K562 (cell line): ENCODE results near the gene MINDY4. TPM values are rescaled to one million over a fixed set of nuclear protein-coding genes. Genes with fewer than 3 reads are reported as not detected.

Experiments used
- ARID3A ChIP-seq: IDR thresholded peaks from 2 replicates; pipeline ENCODE4 v1.6.1; 2012; ENCODE audit warnings: low read depth, low read length, improper control_type of control experiment, borderline replicate concordance
- BRD9 ChIP-seq: fragments of 450-650 bp; IDR thresholded peaks from 2 replicates; pipeline ENCODE4 v1.6.1; 2018; ENCODE audit warnings: low read depth; ENCODE audit not compliant: partially characterized antibody
- CTBP1 ChIP-seq: fragments of 450-650 bp; IDR thresholded peaks from 2 replicates; pipeline ENCODE4 v1.6.1; 2016; ENCODE audit warnings: borderline replicate concordance
- E2F6 ChIP-seq, 2 experiments: IDR thresholded peaks; 2 replicates each; pipeline ENCODE4 v1.6.1; 2011; ENCODE audit warnings: borderline replicate concordance in 1 of 2, control low read depth in 1 of 2, low read depth in 1 of 2, low read length in 1 of 2, mild to moderate bottlenecking in 1 of 2, mixed read lengths in 1 of 2, moderate library complexity in 1 of 2; ENCODE audit not compliant: insufficient read depth in 1 of 2, insufficient read length in 1 of 2, poor library complexity in 1 of 2, severe bottlenecking in 1 of 2; ENCODE audit errors: extremely low read depth in 1 of 2
- FOXJ2 ChIP-seq: fragments of 200-800 bp; sonication (Bioruptor generic); IDR thresholded peaks from 2 replicates; pipeline ENCODE4 v1.6.1; 2016; ENCODE audit warnings: missing genetic modification characterization, missing compliant biosample characterization
- FOXM1 ChIP-seq, 2 experiments: fragments of 450-650 bp in 1 of 2; sonication (generic) in 1 of 2; formaldehyde crosslinking in 1 of 2; IDR thresholded peaks; 2 replicates each; pipeline versions ENCODE4 v1.6.1 to v1.9.0; 2017 to 2022; ENCODE audit warnings: low read depth in 2 of 2, mild to moderate bottlenecking in 2 of 2, missing genetic modification reagents in 1 of 2, moderate library complexity in 1 of 2
- HDGF ChIP-seq: fragments of 450-650 bp; IDR thresholded peaks from 2 replicates; pipeline ENCODE4 v1.6.1; 2016
- IFI16 ChIP-seq: fragments of 250-450 bp; sonication (Bioruptor Pico); IDR thresholded peaks from 2 replicates; pipeline ENCODE4 v2.1.2; 2022; ENCODE audit warnings: mild to moderate bottlenecking, inconsistent platforms
- JUNB ChIP-seq: fragments of 450-650 bp; formaldehyde crosslinking; conservative IDR thresholded peaks from 2 replicates; pipeline ENCODE4 v1.4.0; 2020; ENCODE audit warnings: mild to moderate bottlenecking
- KDM1A ChIP-seq, 2 experiments: fragments of 450-650 bp; IDR thresholded peaks; 2 replicates each; pipeline ENCODE4 v1.6.1; 2016; ENCODE audit warnings: mild to moderate bottlenecking in 2 of 2
- LCOR ChIP-seq: sonication (generic); formaldehyde crosslinking; IDR thresholded peaks from 2 replicates; pipeline ENCODE4 v1.8.0; 2022; ENCODE audit warnings: mild to moderate bottlenecking, missing genetic modification reagents
- MEF2D ChIP-seq: conservative IDR thresholded peaks from 2 replicates; pipeline ENCODE4 v1.6.1; 2016; ENCODE audit warnings: low read depth, missing genetic modification characterization, missing compliant biosample characterization
- MIER1 ChIP-seq: fragments of 450-650 bp; IDR thresholded peaks from 2 replicates; pipeline ENCODE4 v1.6.1; 2016; ENCODE audit warnings: antibody characterized with exemption, mild to moderate bottlenecking, low read depth
- MTA1 ChIP-seq: fragments of 450-650 bp; IDR thresholded peaks from 2 replicates; pipeline ENCODE4 v1.6.1; 2017; ENCODE audit warnings: borderline replicate concordance
- NCOA1 ChIP-seq: fragments of 450-650 bp; IDR thresholded peaks from 2 replicates; pipeline ENCODE4 v1.6.1; 2016; ENCODE audit warnings: low read depth
- NCOA4 ChIP-seq: fragments of 450-650 bp; IDR thresholded peaks from 2 replicates; pipeline ENCODE4 v1.6.1; 2018; ENCODE audit warnings: mild to moderate bottlenecking; ENCODE audit not compliant: partially characterized antibody
- NFRKB ChIP-seq: fragments of 450-650 bp; IDR thresholded peaks from 2 replicates; pipeline ENCODE4 v1.6.1; 2016; ENCODE audit warnings: low read depth
- POLR2H ChIP-seq: IDR thresholded peaks from 2 replicates; pipeline ENCODE4 v1.6.1; 2016; ENCODE audit warnings: missing genetic modification characterization, low read depth, mild to moderate bottlenecking, control low read depth, missing compliant biosample characterization, moderate library complexity
- RBM22 ChIP-seq: fragments of 200-400 bp; formaldehyde crosslinking; IDR thresholded peaks from 2 replicates; pipeline ENCODE4 v1.6.1; 2018; ENCODE audit warnings: low read length, low read depth; ENCODE audit not compliant: poor library complexity, severe bottlenecking
- XRCC3 ChIP-seq: fragments of 450-650 bp; IDR thresholded peaks from 2 replicates; pipeline ENCODE4 v1.6.1; 2017; ENCODE audit warnings: mild to moderate bottlenecking, moderate library complexity
- ZNF121 ChIP-seq: sonication (generic); formaldehyde crosslinking; conservative IDR thresholded peaks from 2 replicates; pipeline ENCODE4 v1.8.0; 2022; ENCODE audit warnings: missing genetic modification reagents
- ZNF239 ChIP-seq: fragments of 250-450 bp; sonication (Bioruptor Pico); IDR thresholded peaks from 2 replicates; pipeline ENCODE4 v1.4.0; 2020; ENCODE audit warnings: mild to moderate bottlenecking
- ZNF354B ChIP-seq: fragments of 250-450 bp; sonication (Bioruptor Pico); IDR thresholded peaks from 2 replicates; pipeline ENCODE4 v1.4.0; 2020
- ZNF384 ChIP-seq: IDR thresholded peaks from 2 replicates; pipeline ENCODE4 v1.6.1; 2012; ENCODE audit warnings: low read depth, low read length, improper control_type of control experiment
- ZNF584 ChIP-seq: fragments of 200-800 bp; sonication (Bioruptor generic); IDR thresholded peaks from 2 replicates; pipeline ENCODE4 v1.6.1; 2016; ENCODE audit warnings: low read depth, mild to moderate bottlenecking, missing genetic modification characterization, missing compliant biosample characterization
- ZNF644 ChIP-seq: fragments of 200-800 bp; sonication (Bioruptor generic); IDR thresholded peaks from 2 replicates; pipeline ENCODE4 v1.6.1; 2016; ENCODE audit warnings: low read depth, missing genetic modification characterization, missing compliant biosample characterization
- polyA plus RNA-seq, 8 experiments: library from polyadenylated mRNA; depleted of rRNA in 4 of 8; stranded (reverse) in 5 of 8; unstranded in 3 of 8; fragments of >200 nt; fragmentation: Nextera tagmentation in 2 of 8; fragmentation: Illumina TruSeq in 1 of 8; extraction: Ambion mirVana in 2 of 8; extraction: Trizol in 1 of 8; gene quantifications; 2 replicates each; pipeline versions ENCODE4 v1.2.1 to v1.2.3, GENCODE V29; 2011 to 2014; ENCODE audit warnings: inconsistent platforms in 1 of 8, missing spikeins in 1 of 8
- total RNA-seq, 7 experiments: library from RNA; depleted of rRNA in 6 of 7; stranded (reverse); fragments of >200 nt in 6 of 7; fragmentation: Illumina TruSeq in 2 of 7; extraction: Trizol in 2 of 7; gene quantifications; 2 replicates each; pipeline versions ENCODE4 v1.2.1 to v1.2.3, GENCODE V29; 2011 to 2021; ENCODE audit warnings: low replicate concordance in 1 of 7

MINDY4 gene
- total and polyA plus RNA-seq, 9 of the 15 experiments (the other 6 are each of a cell fraction or from before 2014, with no cell fraction given), result 2.1 to 16.7 (median 11.0) TPM

GRCh38 chr7:30761214-30762156, 9.7 kb upstream of the MINDY4 start (continued):
- peak; percentile 93 for TF ChIP-seq ZNF644 (tag)
- peak; percentile 99 for TF ChIP-seq CTBP1
- TF ChIP-seq HDGF, result no peak
- TF ChIP-seq ZNF354B (CRISPR knock-in tag), result no peak
- TF ChIP-seq ARID3A, result peak; percentile 49; the same call in 1 of the 2 replicates
- TF ChIP-seq JUNB (CRISPR knock-in tag), result no peak
- TF ChIP-seq NFRKB, result peak; percentile 86
- TF ChIP-seq MIER1, result no peak
- no peak for TF ChIP-seq RBM22
- peak; percentile 86 for TF ChIP-seq BRD9
- TF ChIP-seq MTA1, result peak; percentile 92
- TF ChIP-seq ZNF584 (CRISPR knock-in tag), result peak; percentile 66
- peak; percentile 34 for TF ChIP-seq NCOA4
- TF ChIP-seq KDM1A (IDR thresholded peaks at IDR 0.05), result peak; percentile 99
- peak; percentile 97 for TF ChIP-seq FOXM1 (IDR thresholded peaks at IDR 0.05; ENCODE audit: low read depth)
- no peak for TF ChIP-seq FOXM1 (CRISPR knock-in tag; IDR thresholded peaks at IDR 0.05; ENCODE audit: low read depth)
- TF ChIP-seq FOXJ2, result 0 out of 2 replicates have a peak, but pooled peaks have one; percentile 76
- TF ChIP-seq ZNF384, result peak; percentile 80
- no peak for TF ChIP-seq E2F6 (IDR thresholded peaks at IDR 0.05; ENCODE audit: borderline replicate concordance in 1 of 2, extremely low read depth in 1 of 2, insufficient read depth in 1 of 2, insufficient read length in 1 of 2, low read depth in 1 of 2, low read length in 1 of 2, poor library complexity in 1 of 2, severe bottlenecking in 1 of 2)
- no peak for TF ChIP-seq XRCC3
- TF ChIP-seq MEF2D (tag), result peak; percentile 69
- TF ChIP-seq LCOR, result peak; percentile 86; the same call in 1 of the 2 replicates
- peak; percentile 17; the same call in 1 of the 2 replicates for TF ChIP-seq ZNF239 (CRISPR knock-in tag)
- no peak for TF ChIP-seq POLR2H
- no peak for TF ChIP-seq ZNF121 (CRISPR knock-in tag)
- 0 out of 2 replicates have a peak, but pooled peaks have one; percentile 3 for TF ChIP-seq IFI16 (CRISPR knock-in tag)
- peak; percentile 96 for TF ChIP-seq NCOA1
